ENCODE results near the gene JAG1. TPM values are rescaled to one million over a fixed set of nuclear protein-coding genes. Genes with fewer than 3 reads are reported as not detected.

Gene JAG1
- total RNA-seq, 1 donor, result 60.1 TPM

DNA sequence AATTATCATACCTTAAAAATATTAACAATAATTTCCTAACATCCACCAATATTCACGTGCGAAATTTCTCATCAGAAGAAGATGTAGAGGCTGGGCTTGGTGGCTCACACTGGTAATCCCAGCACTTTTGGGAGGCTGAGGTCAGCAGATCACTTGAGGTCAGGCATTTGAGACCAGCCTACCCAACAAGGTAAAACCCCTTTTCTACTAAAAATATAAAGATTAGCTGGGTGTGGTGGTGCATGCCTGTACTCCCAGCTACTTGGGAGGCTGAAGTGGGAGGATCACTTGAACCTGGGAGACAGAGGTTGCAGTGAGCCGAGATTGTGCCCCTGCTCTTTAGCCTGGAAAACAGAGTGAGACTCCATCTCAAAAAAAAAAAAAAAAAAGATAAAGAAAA, 36.1 kb upstream of the JAG1 start:
- H3K79me2 ChIP-seq (ENCODE audit: insufficient read depth, low read length), result no peaks in the 10 kb centered on the region
- H3K27me3 ChIP-seq (ENCODE audit: insufficient read depth, low read length), result no peaks in the 10 kb centered on the region
- H3K4me1 ChIP-seq (ENCODE audit: insufficient read depth, low read length), result peaks cover 35% of the 10 kb centered on the region
- no peaks in the 10 kb centered on the region for H4K20me1 ChIP-seq (ENCODE audit: insufficient read depth, low read length)
- no peak for DNase-seq (ENCODE audit: insufficient read length, low spot score, missing footprints)
- no peak overlapping the region for H3K4me3 ChIP-seq (ENCODE audit: insufficient read depth, low read length)
- H3K27ac ChIP-seq (ENCODE audit: low read depth, low read length), result peak overlapping the region; percentile 69
- no peaks in the 10 kb centered on the region for H3K9me3 ChIP-seq (ENCODE audit: low read depth, low read length)
- no peak overlapping the region for H2AFZ ChIP-seq (ENCODE audit: low read length)
- TF ChIP-seq, protein P1, sequence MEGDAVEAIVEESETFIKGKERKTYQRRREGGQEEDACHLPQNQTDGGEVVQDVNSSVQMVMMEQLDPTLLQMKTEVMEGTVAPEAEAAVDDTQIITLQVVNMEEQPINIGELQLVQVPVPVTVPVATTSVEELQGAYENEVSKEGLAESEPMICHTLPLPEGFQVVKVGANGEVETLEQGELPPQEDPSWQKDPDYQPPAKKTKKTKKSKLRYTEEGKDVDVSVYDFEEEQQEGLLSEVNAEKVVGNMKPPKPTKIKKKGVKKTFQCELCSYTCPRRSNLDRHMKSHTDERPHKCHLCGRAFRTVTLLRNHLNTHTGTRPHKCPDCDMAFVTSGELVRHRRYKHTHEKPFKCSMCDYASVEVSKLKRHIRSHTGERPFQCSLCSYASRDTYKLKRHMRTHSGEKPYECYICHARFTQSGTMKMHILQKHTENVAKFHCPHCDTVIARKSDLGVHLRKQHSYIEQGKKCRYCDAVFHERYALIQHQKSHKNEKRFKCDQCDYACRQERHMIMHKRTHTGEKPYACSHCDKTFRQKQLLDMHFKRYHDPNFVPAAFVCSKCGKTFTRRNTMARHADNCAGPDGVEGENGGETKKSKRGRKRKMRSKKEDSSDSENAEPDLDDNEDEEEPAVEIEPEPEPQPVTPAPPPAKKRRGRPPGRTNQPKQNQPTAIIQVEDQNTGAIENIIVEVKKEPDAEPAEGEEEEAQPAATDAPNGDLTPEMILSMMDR (IDR thresholded peaks at IDR 0.05; ENCODE audit: extremely low read depth, low read depth, low read length), result no peak
- no peaks in the 10 kb centered on the region for H3K36me3 ChIP-seq (ENCODE audit: insufficient read depth, low read length)
- no peak overlapping the region for H3K4me2 ChIP-seq (ENCODE audit: insufficient read depth, low read length)

DNA sequence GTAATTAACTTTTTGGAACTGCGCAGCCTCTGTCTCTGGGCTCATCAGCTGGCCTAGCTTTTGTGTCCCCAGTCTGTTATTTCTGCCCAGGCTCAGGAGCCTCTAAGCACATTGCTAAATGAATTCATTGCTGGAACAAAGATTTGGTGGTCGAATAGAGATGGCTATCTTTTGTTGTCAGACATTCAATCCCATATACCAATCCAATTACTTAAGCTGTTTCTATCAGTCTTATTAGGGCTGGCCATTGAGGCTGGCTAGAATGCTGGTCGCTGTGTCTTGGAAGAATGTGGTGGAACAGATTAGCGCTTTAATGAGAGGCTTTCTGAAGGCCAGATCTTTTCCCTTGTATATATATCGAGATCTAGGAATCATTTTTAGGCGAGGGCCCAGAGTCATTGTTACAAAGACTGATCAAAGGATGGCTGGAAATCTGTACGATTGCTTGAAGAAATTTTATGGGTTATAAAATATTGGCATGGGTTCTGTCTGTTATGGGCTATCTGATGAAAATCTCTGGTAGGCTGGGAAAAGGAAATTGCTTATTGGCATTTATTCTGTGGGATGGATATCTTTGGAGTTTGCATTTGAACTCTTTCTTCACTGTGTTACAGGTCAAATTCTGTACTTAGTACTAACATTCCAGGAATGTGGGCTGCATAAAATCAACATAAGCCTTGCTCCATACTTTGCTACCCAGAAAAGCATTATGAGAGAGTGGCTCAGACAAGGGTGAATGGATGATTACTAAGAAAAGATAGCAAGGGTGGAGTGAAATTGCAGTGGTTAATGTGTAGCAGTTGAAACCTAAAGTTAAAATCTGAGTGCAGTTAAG, 34.8 kb upstream of the JAG1 start:
- Histone ChIP-seq H2AFZ (ENCODE audit: low read length) (peak overlapping the region; percentile 53), H3K9me3 (ENCODE audit: low read depth, low read length) (no peaks in the 10 kb centered on the region), H3K27me3 (ENCODE audit: insufficient read depth, low read length) (no peaks in the 10 kb centered on the region), H3K79me2 (ENCODE audit: insufficient read depth, low read length) (no peaks in the 10 kb centered on the region), H4K20me1 (ENCODE audit: insufficient read depth, low read length) (no peaks in the 10 kb centered on the region), H3K4me3 (ENCODE audit: insufficient read depth, low read length) (no peak overlapping the region), H3K36me3 (ENCODE audit: insufficient read depth, low read length) (no peaks in the 10 kb centered on the region), H3K27ac (ENCODE audit: low read depth, low read length) (peak overlapping the region; percentile 82), H3K4me2 (ENCODE audit: insufficient read depth, low read length) (peak overlapping the region; percentile 56), H3K4me1 (ENCODE audit: insufficient read depth, low read length) (peaks cover 30% of the 10 kb centered on the region)
- DNase-seq (ENCODE audit: insufficient read length, low spot score, missing footprints), result peak; percentile 81
- TF ChIP-seq, protein P1 (IDR thresholded peaks at IDR 0.05; ENCODE audit: extremely low read depth, low read depth, low read length), result no peak

DNA sequence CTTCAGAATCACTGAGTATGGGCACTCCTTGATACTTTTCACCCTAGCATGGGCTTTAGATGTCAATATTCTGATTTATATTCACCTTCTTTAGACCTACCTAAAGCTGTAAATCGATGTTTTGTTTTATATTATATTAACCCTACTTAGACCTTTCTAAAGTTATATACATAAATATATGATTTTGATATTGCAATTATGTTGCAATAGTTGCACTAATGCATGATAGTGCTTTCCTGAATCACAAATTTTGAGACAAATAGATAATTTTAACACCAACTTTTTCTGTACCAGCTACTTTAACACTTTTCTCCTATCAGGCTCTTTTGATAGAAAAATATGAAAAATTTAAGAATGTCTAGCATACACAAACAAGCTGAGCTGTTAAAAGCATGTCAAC, 34.0 kb upstream of the JAG1 start:
- TF ChIP-seq, protein P1 (IDR thresholded peaks at IDR 0.05; ENCODE audit: extremely low read depth, low read depth, low read length), result no peak
- H3K27ac ChIP-seq (ENCODE audit: low read depth, low read length), result peak overlapping the region; percentile 82
- H3K9me3 ChIP-seq (ENCODE audit: low read depth, low read length), result no peaks in the 10 kb centered on the region
- no peaks in the 10 kb centered on the region for H3K27me3 ChIP-seq (ENCODE audit: insufficient read depth, low read length)
- H3K4me1 ChIP-seq (ENCODE audit: insufficient read depth, low read length), result peaks cover 30% of the 10 kb centered on the region
- no peaks in the 10 kb centered on the region for H3K79me2 ChIP-seq (ENCODE audit: insufficient read depth, low read length)
- DNase-seq (ENCODE audit: insufficient read length, low spot score, missing footprints), result no peak
- no peaks in the 10 kb centered on the region for H4K20me1 ChIP-seq (ENCODE audit: insufficient read depth, low read length)
- H3K4me3 ChIP-seq (ENCODE audit: insufficient read depth, low read length), result no peak overlapping the region
- no peaks in the 10 kb centered on the region for H3K36me3 ChIP-seq (ENCODE audit: insufficient read depth, low read length)
- no peak overlapping the region for H3K4me2 ChIP-seq (ENCODE audit: insufficient read depth, low read length)
- peak overlapping the region; percentile 53 for H2AFZ ChIP-seq (ENCODE audit: low read length)

DNA sequence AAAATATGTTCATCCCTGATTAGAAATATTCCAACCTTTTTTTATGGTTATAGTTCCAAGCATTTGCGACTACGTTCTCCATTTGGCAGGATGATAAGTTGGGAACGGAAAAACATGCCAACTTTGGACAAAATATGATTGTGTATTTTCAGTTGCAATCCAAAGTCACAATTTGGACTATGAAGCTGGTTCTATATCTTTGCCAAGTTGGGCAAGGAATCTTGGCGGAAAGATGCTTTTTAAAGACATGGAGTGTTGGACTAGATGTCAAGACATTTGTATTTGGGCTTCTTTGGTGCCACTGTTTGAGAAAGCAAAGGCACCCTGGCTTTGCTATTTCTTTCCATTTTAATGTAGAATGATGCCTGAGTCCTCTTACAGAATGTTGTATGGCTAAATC, 33.3 kb upstream of the JAG1 start:
- no peak overlapping the region for H3K4me3 ChIP-seq (ENCODE audit: insufficient read depth, low read length)
- peaks cover 30% of the 10 kb centered on the region for H3K4me1 ChIP-seq (ENCODE audit: insufficient read depth, low read length)
- no peaks in the 10 kb centered on the region for H4K20me1 ChIP-seq (ENCODE audit: insufficient read depth, low read length)
- no peaks in the 10 kb centered on the region for H3K9me3 ChIP-seq (ENCODE audit: low read depth, low read length)
- H3K27me3 ChIP-seq (ENCODE audit: insufficient read depth, low read length), result no peaks in the 10 kb centered on the region
- H3K36me3 ChIP-seq (ENCODE audit: insufficient read depth, low read length), result no peaks in the 10 kb centered on the region
- no peak for DNase-seq (ENCODE audit: insufficient read length, low spot score, missing footprints)
- H2AFZ ChIP-seq (ENCODE audit: low read length), result no peak overlapping the region
- no peak overlapping the region for H3K27ac ChIP-seq (ENCODE audit: low read depth, low read length)
- no peak overlapping the region for H3K4me2 ChIP-seq (ENCODE audit: insufficient read depth, low read length)
- H3K79me2 ChIP-seq (ENCODE audit: insufficient read depth, low read length), result no peaks in the 10 kb centered on the region
- TF ChIP-seq, protein P1 (IDR thresholded peaks at IDR 0.05; ENCODE audit: extremely low read depth, low read depth, low read length), result no peak

Data from osteoblast (primary cell).